Epithelial cell of prostate (primary cell): Measurements from ENCODE around the gene RAC3.

Experiments
- DNase-seq: peaks from one replicate; pipeline ENCODE4 v3.0.0-alpha.2; 2011; ENCODE audit warnings: low read depth, low spot score
- H3K27ac ChIP-seq: fragments of 450-650 bp; 2 replicates; pipeline ENCODE4 v1.5.1; 2017; ENCODE audit warnings: mild to moderate bottlenecking

RAC3 gene

DNA sequence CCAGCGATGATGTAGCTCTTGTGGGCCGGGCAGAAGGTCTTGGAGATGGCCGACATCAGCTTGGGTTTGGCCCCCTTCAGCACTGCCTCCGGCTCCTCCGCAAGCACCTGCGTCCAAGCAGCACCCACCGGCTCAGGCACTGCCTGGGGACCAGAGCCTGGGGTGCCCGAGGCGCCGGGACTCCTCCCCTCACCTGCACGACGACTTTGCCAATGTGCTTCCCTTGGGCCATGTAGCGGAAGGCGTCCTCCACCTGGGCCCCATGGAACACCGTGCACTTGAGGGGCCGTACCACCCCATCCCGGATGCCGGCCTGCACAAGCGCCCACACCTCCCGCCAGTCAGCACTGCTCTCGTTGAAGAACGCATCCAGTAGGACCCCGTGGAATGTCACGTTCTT, 51.5 kb downstream of the RAC3 start:
- DNase-seq, result no peak
- H3K27ac ChIP-seq, result no peak overlapping the region
